Stomach (tissue), 4 donors: ENCODE measurements around the gene LYSMD2.

Experiments used
- POLR2A ChIP-seq, 4 donors: fragments of 450-650 bp; IDR thresholded peaks; one replicate each; pipeline ENCODE4 v1.6.1; 2016; ENCODE audit warnings: antibody characterized with exemption in 4 of 4, control low read depth in 2 of 4, mild to moderate bottlenecking in 1 of 4, moderate library complexity in 1 of 4
- POLR2AphosphoS5 ChIP-seq, 3 donors: sonication (generic); formaldehyde crosslinking; IDR thresholded peaks; one replicate each; pipeline ENCODE4 v1.6.1; 2016; ENCODE audit warnings: antibody characterized with exemption in 3 of 3
- TF ChIP-seq, protein P1 (sequence below), 7 experiments: fragments of 450-650 bp in 4 of 7; fragments of 200-600 bp in 3 of 7; sonication (generic) in 3 of 7; IDR thresholded peaks; one replicate each; pipeline ENCODE4 v1.5.1; 2016 to 2019; ENCODE audit warnings: antibody characterized with exemption in 7 of 7, control low read depth in 2 of 7, mild to moderate bottlenecking in 1 of 7

DNA sequence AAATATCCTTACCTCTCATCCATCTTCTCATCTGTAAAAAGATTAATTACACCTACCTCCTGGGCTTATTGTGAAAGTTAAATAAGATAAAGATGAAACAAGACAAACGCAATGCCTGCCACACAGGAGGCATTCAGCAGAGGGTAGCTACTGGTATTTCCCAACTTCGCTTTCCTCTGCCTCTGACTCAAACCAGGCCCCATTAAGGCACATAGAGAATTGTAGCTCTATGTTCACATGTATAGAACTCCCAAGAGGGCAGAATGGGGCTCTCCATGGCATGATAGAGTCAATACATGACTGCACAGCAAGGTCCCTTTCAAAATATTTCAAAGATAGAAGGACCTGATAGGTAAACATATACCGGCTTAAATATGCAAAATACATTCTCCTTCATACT, 1.4 kb downstream of the LYSMD2 start:
- TF ChIP-seq, protein P1, sequence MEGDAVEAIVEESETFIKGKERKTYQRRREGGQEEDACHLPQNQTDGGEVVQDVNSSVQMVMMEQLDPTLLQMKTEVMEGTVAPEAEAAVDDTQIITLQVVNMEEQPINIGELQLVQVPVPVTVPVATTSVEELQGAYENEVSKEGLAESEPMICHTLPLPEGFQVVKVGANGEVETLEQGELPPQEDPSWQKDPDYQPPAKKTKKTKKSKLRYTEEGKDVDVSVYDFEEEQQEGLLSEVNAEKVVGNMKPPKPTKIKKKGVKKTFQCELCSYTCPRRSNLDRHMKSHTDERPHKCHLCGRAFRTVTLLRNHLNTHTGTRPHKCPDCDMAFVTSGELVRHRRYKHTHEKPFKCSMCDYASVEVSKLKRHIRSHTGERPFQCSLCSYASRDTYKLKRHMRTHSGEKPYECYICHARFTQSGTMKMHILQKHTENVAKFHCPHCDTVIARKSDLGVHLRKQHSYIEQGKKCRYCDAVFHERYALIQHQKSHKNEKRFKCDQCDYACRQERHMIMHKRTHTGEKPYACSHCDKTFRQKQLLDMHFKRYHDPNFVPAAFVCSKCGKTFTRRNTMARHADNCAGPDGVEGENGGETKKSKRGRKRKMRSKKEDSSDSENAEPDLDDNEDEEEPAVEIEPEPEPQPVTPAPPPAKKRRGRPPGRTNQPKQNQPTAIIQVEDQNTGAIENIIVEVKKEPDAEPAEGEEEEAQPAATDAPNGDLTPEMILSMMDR (IDR thresholded peaks at IDR 0.05): no peak
- no peak for TF ChIP-seq POLR2AphosphoS5 (IDR thresholded peaks at IDR 0.05)
- TF ChIP-seq POLR2A (IDR thresholded peaks at IDR 0.05): no peak
